Suppressor macrophage treated with lipopolysaccharide for 1 hour (primary cell): ENCODE results near the gene USP37.
A peak's percentile ranks its signal among the peaks of the same experiment; 100 is the strongest.
"Not testable (repeated sequence)": the region's sequence is repeated elsewhere in the genome, so short reads cannot be mapped to it uniquely, and the experiment has no call there.

Source experiments
- DNase-seq, 3 donors: peaks; one replicate each; pipeline ENCODE4 v3.0.0-alpha.2; 2020 to 2022

USP37 gene

DNA sequence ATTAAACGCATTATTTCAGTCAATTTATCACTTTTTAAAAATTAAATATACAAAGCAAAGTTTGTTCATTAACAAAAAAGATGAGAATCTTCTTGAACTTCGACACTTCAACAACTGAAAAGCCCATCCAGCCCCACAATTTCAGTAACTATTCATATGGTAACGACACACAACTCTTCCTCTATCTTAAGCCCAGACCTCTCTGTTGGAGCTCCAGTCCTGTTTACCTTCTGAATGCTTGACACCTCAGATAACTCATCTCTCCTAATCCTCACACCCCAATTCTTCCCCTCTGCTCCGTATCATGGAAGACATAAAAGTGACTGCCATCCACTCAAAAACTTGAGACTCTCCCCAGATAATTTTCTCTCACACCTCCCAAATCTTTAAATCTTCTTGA, 12.6 kb downstream of the USP37 start:
- no peak for DNase-seq

DNA sequence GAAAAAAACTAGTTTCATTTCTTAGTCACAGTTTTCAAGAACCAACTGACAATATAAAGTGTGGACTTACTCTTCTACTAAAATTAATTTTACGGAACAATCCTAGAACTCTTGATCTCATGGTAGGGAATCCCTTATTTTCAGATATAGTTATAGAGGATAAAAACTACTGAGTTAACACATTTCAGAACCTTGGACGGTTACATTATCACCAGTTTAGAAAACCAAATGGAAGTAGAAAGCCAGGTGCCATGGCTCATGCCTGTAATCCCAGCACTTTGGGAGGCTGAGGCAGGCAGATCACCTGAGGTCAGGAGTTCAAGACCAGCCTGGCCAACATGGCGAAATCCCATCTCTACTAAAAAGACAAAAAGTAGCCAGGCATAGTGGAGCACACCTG, 13.9 kb downstream of the USP37 start:
- not testable (repeated sequence) for DNase-seq

DNA sequence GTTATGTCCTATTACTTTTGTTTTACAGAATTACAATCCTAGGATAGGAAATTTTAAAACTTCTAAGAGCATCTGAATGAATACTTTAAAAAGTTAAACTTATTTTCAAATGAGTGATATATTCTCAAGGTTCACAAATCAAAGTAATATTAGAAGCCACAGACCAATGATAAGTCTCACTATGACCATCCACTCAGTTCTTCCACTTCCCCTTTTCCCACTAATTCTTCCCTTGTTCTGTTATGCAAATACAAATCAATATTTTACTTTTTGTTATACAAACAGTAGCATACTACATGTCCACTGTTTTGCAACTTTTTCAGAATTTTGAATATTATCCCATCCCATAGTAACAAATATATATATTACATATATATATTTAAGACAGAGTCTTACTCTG, 20.2 kb downstream of the USP37 start:
- no peak for DNase-seq

DNA sequence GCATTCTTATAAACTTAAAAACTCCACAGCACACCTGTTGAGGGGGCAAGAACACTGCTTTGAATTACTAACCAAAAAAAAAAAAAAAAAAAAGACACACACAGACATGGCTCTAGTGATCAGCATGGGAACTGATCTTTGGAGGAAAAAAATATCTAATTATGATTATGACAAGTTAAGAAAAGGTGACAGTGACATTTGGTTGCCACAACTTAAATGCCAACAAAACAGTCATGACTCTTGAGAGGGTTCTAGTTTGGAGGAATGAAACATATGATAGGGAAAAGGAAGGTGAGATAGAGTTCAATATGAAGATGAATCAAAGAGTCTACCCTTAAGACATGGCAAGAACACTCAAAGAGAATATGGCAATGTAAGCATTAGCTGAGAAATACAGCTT, 20.6 kb downstream of the USP37 start:
- DNase-seq = no peak

DNA sequence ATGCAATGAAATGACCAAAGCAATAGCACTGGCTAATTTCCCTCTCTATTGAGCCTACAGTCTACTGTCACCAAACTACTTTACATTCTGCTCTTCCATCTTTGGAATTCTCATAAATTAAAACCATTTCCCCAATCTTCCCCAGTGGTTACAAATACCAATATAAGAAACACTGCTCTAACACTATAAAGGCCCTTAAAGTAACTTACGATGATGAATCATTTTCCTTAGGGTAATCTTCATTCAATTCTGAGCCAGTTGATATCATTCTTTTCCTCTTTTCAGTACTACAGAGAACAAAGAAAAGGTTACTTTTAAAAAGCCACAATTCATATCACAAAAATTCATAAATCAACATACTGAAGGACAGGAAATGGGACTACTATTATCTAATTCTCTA, 22.1 kb downstream of the USP37 start:
- no peak for DNase-seq

DNA sequence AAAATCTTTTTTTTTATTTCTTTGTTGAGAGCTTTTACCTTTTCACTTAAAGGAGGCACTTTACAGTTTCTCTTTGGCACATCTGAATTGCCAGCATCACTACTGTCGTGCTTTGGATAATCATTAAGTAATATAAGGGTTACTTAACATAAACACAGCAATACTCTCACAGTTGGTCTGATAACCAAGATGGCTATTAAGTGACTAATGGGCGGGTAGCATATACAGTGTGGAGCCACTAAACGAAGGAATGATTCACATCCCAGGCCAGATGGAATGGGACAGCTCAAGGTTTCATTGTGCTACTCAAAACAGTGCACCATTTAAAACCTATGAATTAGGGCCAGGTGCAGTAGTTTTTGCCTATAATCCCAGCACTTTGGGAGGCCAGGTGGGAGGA, 28.1 kb downstream of the USP37 start:
- no peak for DNase-seq

DNA sequence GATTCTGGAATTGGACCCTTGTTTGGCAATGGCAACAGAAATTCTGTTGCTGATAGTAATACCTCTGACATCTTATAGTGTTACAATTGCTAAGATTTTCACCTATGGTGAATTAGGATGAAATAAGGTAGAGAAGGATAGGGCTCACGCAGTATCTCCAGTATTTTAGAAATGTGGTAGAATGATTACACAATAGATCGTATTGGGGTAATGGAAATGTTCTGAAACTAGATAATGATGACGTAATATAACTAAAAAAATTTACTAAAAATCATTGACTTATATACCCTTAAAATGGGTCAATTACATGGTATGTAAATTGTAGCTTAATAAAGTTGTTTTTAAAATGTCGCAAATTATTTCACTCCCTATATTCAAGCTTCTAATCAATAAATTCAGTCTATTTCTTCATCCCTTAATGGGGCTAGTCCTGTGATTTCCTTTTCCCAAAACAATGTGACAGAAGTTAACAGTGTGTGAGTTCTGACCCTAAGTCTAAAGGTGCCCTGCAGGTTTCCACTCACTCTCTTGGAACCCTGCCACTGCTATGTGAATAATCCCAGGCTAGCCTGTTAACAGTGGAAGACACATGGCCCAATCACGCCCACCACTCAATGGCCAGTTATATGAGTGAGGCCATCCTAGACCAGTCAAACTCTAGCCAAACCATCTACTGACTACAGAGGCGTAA, 31.2 kb downstream of the USP37 start:
- DNase-seq = no peak

DNA sequence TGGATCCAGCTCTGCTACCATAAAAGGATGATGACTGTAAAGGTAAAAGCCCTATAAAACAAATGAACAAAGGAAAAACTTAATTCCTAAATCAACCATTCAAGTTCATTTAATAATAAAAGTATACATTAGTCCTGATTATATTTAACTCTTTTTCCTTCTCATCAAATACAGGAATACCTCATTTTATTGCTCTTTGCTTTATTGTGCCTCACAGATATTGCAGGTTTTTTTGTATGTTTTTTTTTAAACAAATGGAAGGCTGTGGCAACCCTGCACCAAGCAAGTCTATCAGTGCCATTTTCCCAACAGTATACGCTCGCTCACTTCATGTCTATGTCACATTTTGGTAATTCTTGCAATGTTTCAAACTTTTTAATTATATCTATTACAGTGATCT, 38.2 kb downstream of the USP37 start:
- DNase-seq = no peak

DNA sequence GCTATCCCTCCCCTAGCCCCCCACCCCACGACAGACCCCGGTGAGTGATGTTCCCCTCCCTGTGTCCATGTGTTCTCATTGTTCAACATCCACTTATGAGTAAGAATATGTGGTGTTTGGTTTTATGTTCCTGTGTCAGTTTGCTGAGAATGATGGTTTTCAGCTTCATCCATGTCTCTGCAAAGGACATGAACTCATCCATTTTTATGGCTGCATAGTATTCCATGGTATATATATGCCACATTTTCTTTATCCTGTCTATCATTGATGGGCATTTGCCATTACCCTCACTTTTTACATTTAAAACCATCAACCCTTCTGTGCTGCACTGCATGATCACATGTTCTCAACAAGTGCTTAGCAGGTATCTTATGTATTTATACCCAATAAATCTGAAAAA, 39.7 kb downstream of the USP37 start:
- DNase-seq = not testable (repeated sequence)

DNA sequence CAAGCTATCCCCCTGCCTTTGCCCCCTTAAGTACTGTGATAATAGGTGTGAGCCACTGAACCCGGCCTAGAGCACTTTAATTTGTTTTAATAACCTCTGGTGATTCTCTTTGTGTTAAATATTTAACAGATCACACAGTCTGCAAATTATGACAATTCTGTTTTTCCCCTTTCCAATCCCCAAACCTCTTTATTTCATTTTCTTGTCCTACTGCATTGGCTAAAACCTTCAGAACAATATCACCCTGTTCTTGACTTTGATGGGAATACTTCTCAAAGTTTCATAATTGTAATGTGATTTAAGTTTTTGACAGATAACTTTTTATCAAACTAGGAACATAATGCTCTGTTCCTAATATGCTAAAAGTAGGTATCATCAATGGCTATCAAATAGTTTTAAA, 44.5 kb downstream of the USP37 start:
- DNase-seq = no peak

DNA sequence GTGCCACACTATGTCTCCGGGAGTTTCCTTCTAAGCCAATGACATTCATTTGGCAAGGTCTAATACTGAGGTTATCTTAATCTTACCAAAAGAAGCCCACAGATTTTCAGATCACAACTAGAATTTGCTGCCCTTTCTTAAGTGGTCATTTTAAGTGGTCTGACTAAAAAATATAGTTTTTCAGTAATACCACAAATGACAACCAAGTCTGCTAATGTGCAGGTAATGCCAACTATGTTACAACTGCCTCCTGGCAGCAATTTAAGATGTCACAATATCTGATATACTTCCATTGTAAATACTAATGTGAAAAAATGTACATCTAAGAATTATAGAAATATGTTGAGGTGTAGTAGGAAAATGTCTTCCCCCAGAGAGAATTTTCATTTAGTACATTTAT, 49.3 kb downstream of the USP37 start:
- DNase-seq = no peak

DNA sequence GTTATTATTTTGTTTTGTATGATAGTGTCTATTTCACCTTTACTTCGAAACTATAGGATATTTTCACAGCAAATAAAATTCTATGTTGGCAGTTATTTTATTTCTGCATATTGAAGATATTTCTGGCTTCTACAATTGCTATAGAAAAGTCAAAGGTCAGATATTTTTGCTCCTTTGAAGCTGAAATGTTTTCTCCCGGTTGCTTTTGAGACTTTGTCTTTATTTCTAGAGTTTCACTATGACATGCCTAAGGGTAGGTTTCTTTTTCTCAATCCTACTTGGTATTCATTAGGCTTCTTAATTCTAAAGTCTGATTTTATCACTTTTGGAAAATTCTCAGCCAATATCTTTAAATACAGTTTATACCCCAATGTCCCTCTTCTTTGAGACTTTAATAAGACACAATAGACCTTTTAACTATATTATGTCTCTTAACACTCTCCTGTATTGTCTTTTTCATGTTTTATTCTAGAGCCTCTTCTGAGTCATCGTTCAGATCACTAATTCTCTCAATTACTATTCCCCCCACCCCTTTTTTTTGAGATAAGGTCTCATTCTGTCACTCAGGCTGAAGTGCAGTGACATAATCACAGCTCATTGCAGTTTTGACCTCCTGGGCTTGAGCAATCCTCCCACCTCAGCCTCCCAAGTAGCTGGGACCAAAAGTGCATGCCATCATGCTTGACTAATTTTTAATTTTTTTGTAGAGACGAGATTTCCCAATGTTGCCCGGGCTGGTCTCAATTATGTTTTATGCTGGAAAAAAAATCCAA, 50.5 kb downstream of the USP37 start:
- peak in 2 of 3 donors; percentile 19 to 24 for DNase-seq

DNA sequence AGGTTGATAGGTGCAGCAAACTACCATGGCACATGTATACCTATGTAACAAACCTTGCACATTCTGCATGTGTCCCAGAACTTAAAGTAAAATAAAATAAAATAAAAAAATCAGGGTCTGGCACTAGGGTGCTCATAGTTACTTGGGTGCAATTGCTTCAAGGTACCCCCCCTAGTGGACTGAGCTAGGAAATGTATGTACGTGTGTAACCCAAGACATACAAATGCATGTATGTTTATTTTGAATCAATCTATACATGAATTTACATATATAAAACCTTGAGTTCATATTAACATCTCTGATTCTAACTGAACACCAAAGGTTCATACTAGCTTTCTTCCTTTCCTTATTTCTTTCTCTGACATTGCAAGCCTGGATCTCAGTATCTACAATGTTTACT, 51.5 kb downstream of the USP37 start:
- peak; percentile 37 to 54 (median 50) for DNase-seq

DNA sequence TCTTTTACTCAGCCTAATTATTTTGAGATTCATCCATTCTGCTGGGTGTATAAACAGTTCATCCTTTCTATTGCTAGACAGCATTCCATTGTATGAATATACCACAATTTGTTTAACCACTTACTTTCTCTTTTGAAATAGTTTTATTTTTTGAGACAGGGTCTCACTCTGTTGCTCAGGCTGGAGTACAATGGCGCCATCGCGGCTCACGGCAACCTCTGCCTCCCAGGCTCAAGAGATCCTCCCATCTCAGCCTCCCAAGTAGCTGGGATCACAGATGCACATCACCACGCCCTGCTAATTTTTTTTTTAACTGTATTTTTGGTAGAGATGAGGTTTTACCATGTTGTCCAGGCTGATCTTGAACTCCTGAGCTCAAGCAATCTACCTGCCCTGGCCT, 54.5 kb downstream of the USP37 start:
- DNase-seq = no peak

DNA sequence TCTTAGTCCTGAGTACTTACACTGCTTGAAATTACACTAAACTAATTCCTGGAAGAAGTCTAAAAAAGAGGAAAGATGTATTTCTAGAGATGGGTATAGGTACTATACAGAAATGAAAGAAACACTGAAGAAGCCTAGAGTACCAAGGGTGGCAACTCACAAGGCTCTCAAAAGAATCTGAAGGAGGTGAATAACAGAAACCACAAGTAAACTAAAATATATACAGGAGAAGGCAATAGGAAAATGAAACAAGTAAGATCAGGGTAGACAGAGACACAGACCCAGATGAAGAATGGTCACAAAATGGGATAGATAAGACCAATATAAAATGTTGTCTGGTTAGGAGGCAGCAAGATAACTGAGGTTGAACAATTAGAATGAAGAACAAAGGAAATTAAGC, 59.9 kb downstream of the USP37 start:
- DNase-seq = no peak

DNA sequence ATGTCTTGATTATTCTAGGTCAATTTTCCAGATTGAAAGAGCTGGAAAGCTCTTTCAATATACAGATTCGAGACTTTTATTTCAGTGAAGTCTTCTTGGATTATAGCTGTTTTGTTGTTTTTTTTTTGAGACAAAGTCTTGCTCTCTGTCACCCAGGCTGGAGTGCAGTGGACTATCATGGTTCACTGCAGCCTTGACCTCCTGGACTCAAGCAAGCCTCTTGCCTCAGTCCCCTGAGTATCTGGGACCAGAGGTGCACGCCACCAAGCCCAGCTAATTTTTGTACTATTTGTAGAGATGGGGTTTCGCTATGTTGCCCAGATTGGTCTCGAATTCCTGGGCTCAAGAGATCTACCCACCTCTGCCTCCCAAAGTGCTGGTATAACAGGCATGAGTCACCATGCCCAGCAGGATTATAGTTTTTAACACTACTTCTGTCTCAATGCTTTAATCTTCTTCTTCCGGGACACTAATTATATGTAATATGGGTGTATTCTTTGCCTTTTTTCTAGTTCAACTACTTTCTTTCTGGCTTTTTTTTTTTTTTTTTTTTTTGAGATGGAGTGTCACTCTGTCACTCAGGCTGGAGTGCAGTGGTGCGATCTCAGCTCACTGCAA, 62.3 kb downstream of the USP37 start:
- DNase-seq = no peak

DNA sequence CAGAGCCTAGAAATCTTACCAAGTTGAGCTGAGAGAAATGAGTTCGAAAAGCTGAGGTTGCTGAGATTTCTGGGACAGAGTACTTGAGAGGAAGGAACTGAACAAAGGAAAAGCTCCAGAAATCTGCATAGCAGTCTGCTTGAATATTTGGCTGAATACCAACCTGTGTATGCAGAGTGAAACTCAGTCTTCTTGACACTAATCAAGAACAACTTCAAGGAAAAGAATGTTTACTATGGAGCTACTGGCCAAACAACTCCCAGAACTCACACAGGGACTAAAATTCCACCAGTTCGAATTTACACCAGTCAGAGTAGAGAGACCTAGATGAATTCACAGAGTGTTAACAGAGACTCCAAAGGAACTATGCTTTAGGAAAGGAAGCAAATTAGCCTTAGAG, 66.5 kb downstream of the USP37 start:
- no peak for DNase-seq

DNA sequence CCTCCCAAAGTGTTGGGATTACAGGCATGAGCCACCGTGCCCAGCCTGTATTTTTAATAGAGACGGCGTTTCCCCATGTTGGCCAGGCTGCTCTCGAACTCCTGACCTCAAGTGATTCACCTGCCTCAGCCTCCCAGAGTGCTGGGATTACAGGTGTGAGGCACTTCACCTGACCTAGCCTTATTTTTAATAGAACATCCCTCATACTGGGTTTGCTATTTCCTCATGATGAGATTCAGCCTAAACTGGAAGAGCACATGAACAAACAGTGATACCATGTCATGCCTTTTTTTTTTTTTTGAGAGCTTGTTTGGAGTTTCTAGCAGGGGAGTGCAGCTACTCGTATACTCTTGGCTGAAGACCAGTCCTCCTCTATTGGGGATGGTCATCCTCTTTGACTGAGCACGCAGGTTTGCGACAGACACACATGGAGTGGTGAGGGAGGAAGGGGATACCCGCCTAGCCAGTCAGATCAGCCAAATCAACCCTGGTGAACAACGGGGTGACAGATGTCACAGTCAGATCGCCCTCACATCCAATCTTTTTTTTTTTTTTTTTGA, 67.6 kb downstream of the USP37 start:
- DNase-seq = no peak

DNA sequence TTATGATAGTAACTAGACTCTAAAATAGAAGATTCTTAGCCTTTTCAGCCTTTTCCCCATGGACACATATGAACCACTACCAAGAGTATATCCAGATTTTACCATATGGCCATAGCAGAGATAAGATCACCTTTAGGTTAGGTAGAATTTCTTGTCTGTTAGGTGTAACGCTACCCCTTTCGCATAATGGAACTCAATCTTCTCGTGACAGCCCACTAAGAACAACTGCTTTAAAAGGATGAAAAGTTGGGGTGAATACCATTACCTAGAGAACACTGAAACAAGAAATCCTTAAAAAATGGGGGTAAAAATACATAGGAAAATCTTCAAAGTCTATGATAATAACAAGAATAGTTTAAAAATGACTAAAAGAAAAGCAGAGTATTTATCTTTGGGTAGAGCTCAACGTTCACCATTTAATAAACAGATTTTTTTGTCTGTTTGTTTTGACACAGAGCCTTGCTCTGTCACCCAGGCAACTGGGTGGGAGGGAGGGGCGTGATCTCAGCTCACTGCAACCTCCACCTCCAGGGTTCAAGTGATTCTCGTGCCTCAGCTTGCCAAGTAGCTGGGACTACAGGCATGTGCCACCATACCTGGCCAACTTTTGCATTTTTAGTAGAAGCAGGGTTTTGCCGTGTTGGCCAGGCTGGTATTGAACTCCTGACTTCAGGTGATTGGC, 82.0 kb downstream of the USP37 start:
- no peak for DNase-seq

DNA sequence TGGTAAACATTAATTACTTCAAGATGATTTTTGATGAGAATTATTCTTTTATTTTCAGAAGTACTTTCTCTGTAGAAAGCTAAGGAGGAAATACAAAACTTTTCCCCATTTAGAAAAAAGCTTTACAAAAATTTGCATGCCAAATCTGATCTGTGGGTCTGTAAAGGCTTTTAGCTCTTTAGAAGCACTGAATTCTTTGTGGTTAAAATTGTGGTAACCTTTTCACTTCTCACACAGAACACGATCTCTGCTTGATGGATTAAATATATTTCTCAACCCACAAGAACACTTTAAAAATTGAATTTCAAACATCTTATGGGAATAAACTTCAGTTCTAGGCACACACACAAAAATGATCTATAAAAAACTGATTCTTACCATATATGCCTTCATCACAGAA, 85.5 kb downstream of the USP37 start:
- DNase-seq = no peak

DNA sequence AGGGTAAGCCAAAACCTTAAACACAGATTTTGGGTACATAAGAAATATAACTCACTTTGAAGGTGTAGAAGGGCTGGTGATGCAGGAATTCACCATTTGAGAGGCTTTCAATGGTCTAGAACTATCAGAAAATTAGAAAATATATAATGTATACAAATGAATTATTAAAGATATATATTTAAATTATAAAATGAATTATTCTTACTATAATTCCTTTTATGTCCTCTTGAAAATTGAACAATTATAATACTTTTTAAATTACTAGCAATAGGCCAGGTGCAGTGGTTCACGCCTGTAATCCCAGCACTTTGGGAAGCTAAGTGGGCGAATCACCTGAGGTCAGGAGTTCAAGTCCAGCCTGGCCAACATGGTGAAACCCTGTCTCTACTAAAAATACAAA, 88.6 kb downstream of the USP37 start:
- no peak for DNase-seq

DNA sequence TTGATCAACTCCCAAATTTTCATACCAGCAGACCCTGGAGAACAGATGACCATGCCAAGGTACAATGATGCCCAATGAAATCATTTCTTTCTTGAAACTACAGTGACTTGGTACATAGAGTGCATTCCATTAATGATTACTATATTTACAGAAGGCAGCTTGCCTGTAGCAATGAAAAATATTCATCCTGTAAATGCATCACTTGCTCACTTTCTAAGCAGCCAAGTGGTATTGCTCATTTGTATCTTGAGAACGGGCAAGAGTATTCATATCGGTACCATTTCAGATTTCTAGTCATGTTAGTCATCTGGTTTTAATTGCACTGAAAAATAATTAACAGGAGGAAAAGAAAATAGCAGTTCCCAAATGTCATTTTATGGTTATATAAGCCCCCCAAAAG, 89.6 kb downstream of the USP37 start:
- no peak for DNase-seq

DNA sequence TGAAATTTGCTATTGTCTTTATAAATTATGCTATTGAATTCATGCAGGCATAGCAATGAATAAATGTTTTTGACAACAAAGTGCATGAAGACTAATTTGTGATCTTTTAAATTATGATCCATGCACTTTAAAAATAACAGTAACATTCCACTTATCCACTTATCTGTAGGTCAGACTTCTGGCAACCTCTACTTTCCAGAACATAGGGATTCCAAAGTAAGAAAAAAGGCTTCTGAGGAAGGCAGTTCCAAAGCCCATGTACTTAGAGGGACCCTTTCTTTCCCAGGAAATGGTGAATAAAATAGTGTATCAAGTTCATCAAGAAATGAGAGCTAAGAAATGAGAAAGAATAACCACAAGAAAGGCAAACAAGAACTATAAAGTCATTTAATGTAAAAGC, 90.9 kb downstream of the USP37 start:
- no peak for DNase-seq
